K562 (cell line): ENCODE data around the gene NF2. TPM values are rescaled to one million over a fixed set of nuclear protein-coding genes. Genes with fewer than 3 reads are reported as not detected.

ENCODE experiments used
- ATF3 ChIP-seq, 2 experiments: fragments of 450-650 bp in 1 of 2; sonication (generic) in 1 of 2; formaldehyde crosslinking in 1 of 2; IDR thresholded peaks in 1 of 2; conservative IDR thresholded peaks in 1 of 2; 2 replicates each; pipeline versions ENCODE4 v1.6.1 to v1.8.1; 2016 to 2023; ENCODE audit warnings: mild to moderate bottlenecking in 2 of 2, moderate library complexity in 2 of 2, inconsistent platforms in 1 of 2, missing genetic modification reagents in 1 of 2
- BHLHE40 ChIP-seq: IDR thresholded peaks from 2 replicates; pipeline ENCODE4 v1.6.1; 2011; ENCODE audit warnings: low read length, improper control_type of control experiment
- CBFA2T3 ChIP-seq: fragments of 450-650 bp; IDR thresholded peaks from 2 replicates; pipeline ENCODE4 v1.6.1; 2017
- CC2D1A ChIP-seq: fragments of 450-650 bp; IDR thresholded peaks from 2 replicates; pipeline ENCODE4 v1.6.1; 2017; ENCODE audit warnings: mild to moderate bottlenecking
- CCNT2 ChIP-seq: IDR thresholded peaks from 2 replicates; pipeline ENCODE4 v1.6.1; 2011; ENCODE audit warnings: borderline replicate concordance, low read depth, mild to moderate bottlenecking, moderate library complexity, mixed read lengths, low read length; ENCODE audit not compliant: insufficient read length; ENCODE audit errors: extremely low read depth
- CEBPZ ChIP-seq: fragments of 150-350 bp; IDR thresholded peaks from 2 replicates; pipeline ENCODE4 v1.6.1; 2014; ENCODE audit warnings: low read depth, mild to moderate bottlenecking, low read length, borderline replicate concordance
- CREBBP ChIP-seq: IDR thresholded peaks from one replicate; pipeline ENCODE4 v1.6.1; 2012; ENCODE audit warnings: low read depth, mild to moderate bottlenecking, control low read depth, inconsistent platforms, low read length
- E2F8 ChIP-seq: fragments of 450-650 bp; IDR thresholded peaks from 2 replicates; pipeline ENCODE4 v1.7.1; 2018; ENCODE audit warnings: mild to moderate bottlenecking, low read depth; ENCODE audit not compliant: partially characterized antibody
- ERF ChIP-seq: fragments of 450-650 bp; formaldehyde crosslinking; IDR thresholded peaks from 2 replicates; pipeline ENCODE4 v1.4.0; 2020; ENCODE audit warnings: mild to moderate bottlenecking, mixed read lengths
- MAFG ChIP-seq: fragments of 450-650 bp; conservative IDR thresholded peaks from 2 replicates; pipeline ENCODE4 v1.6.1; 2016; ENCODE audit warnings: missing genetic modification characterization, missing compliant biosample characterization
- NR2F6 ChIP-seq: fragments of 450-650 bp; formaldehyde crosslinking; IDR thresholded peaks from 2 replicates; pipeline ENCODE4 v1.4.0; 2020; ENCODE audit warnings: mild to moderate bottlenecking
- PRDM10 ChIP-seq: fragments of 450-650 bp; IDR thresholded peaks from 2 replicates; pipeline ENCODE4 v1.6.1; 2018; ENCODE audit not compliant: partially characterized antibody
- STAG1 ChIP-seq: sonication (generic); formaldehyde crosslinking; IDR thresholded peaks from 2 replicates; pipeline ENCODE4 v1.5.0; 2020; ENCODE audit warnings: missing genetic modification reagents, borderline replicate concordance
- TAF15 ChIP-seq: fragments of 200-400 bp; formaldehyde crosslinking; IDR thresholded peaks from 2 replicates; pipeline ENCODE4 v1.6.1; 2017; ENCODE audit warnings: mild to moderate bottlenecking, low read depth, low read length, moderate library complexity
- ZFPM2 ChIP-seq: fragments of 250-450 bp; sonication (Bioruptor Pico); IDR thresholded peaks from 2 replicates; pipeline ENCODE4 v1.5.1; 2022; ENCODE audit warnings: mild to moderate bottlenecking
- ZNF717 ChIP-seq: fragments of 250-450 bp; sonication (Bioruptor Pico); IDR thresholded peaks from 2 replicates; pipeline ENCODE4 v1.5.0; 2021
- polyA plus RNA-seq, 8 experiments: library from polyadenylated mRNA; depleted of rRNA in 4 of 8; stranded (reverse) in 5 of 8; unstranded in 3 of 8; fragments of >200 nt; fragmentation: Nextera tagmentation in 2 of 8; fragmentation: Illumina TruSeq in 1 of 8; extraction: Ambion mirVana in 2 of 8; extraction: Trizol in 1 of 8; gene quantifications; 2 replicates each; pipeline versions ENCODE4 v1.2.1 to v1.2.3, GENCODE V29; 2011 to 2014; ENCODE audit warnings: inconsistent platforms in 1 of 8, missing spikeins in 1 of 8
- total RNA-seq, 7 experiments: library from RNA; depleted of rRNA in 6 of 7; stranded (reverse); fragments of >200 nt in 6 of 7; fragmentation: Illumina TruSeq in 2 of 7; extraction: Trizol in 2 of 7; gene quantifications; 2 replicates each; pipeline versions ENCODE4 v1.2.1 to v1.2.3, GENCODE V29; 2011 to 2021; ENCODE audit warnings: low replicate concordance in 1 of 7

NF2 gene
- total and polyA plus RNA-seq, 9 of the 15 experiments (the other 6 are each of a cell fraction or from before 2014, with no cell fraction given), result 2.2 to 32.5 (median 15.2) TPM

- no peak for TF ChIP-seq PRDM10
- no peak for TF ChIP-seq ERF (CRISPR knock-in tag)
- no peak for TF ChIP-seq STAG1
- no peak for TF ChIP-seq MAFG (tag)
- no peak for TF ChIP-seq CEBPZ
- no peak for TF ChIP-seq TAF15
- TF ChIP-seq BHLHE40, result no peak
- TF ChIP-seq ZFPM2, result no peak
- TF ChIP-seq CC2D1A, result peak; percentile 27; the same call in 1 of the 2 replicates
- no peak for TF ChIP-seq ZNF717 (CRISPR knock-in tag)
- TF ChIP-seq E2F8, result no peak
- no peak for TF ChIP-seq CCNT2
- no peak for TF ChIP-seq CREBBP
- no peak for TF ChIP-seq NR2F6 (CRISPR knock-in tag)
- TF ChIP-seq CBFA2T3, result peak; percentile 91
- TF ChIP-seq ATF3 (IDR thresholded peaks at IDR 0.05), result no peak
- TF ChIP-seq ATF3 (CRISPR knock-in tag; conservative IDR thresholded peaks at IDR 0.05), result no peak
These were observed 130.1 kb downstream of the NF2 start (continued) for GRCh38 chr22:29733362-29734201.
